Heart right ventricle (tissue), 16 donors: ENCODE data around the gene PUS7L. TPM values are rescaled to one million over a fixed set of nuclear protein-coding genes. Genes with fewer than 3 reads are reported as not detected.
A peak's percentile ranks its signal among the peaks of the same experiment; 100 is the strongest.
"Not testable (repeated sequence)": the region's sequence is repeated elsewhere in the genome, so short reads cannot be mapped to it uniquely, and the experiment has no call there.

Source experiments
- ATAC-seq, 8 donors: fragments of 200-7000 bp; cut with Tn5 transposase; one replicate each; pipeline ENCODE4 v1.9.1; 2020; ENCODE audit warnings: mild to moderate bottlenecking in 8 of 8, moderate library complexity in 8 of 8, moderate number of reproducible peaks in 1 of 8
- DNase-seq, 2 donors: peaks; one replicate each; pipeline ENCODE4 v3.0.0-alpha.2; 2020
- H3K27ac ChIP-seq, 10 donors: fragments of 200-600 bp; sonication (generic) in 2 of 10; one replicate each; pipeline versions ENCODE4 v1.5.0 to v1.8.0; 2020 to 2022; ENCODE audit warnings: mild to moderate bottlenecking in 3 of 10
- H3K27me3 ChIP-seq, 7 donors: fragments of 200-600 bp; one replicate each; pipeline ENCODE4 v1.8.0; 2021 to 2022; ENCODE audit warnings: mild to moderate bottlenecking in 2 of 7
- H3K36me3 ChIP-seq, 9 donors: fragments of 200-600 bp; sonication (generic) in 1 of 9; one replicate each; pipeline versions ENCODE4 v1.5.0 to v1.8.0; 2020 to 2022; ENCODE audit warnings: mild to moderate bottlenecking in 2 of 9
- H3K4me1 ChIP-seq, 9 donors: fragments of 200-600 bp; sonication (generic) in 1 of 9; one replicate each; pipeline versions ENCODE4 v1.5.0 to v1.8.0; 2020 to 2022; ENCODE audit warnings: mild to moderate bottlenecking in 4 of 9
- H3K4me3 ChIP-seq, 10 donors: fragments of 200-600 bp; sonication (generic) in 2 of 10; one replicate each; pipeline versions ENCODE4 v1.5.0 to v1.8.0; 2020 to 2022; ENCODE audit warnings: mild to moderate bottlenecking in 7 of 10, moderate library complexity in 2 of 10
- H3K9me3 ChIP-seq, 11 donors: fragments of 200-600 bp in 10 of 11; sonication (generic) in 2 of 11; one replicate each; pipeline versions ENCODE4 v1.5.0 to v1.8.0; 2013 to 2022; ENCODE audit warnings: mild to moderate bottlenecking in 2 of 11, control low read depth in 1 of 11, moderate library complexity in 1 of 11
- CTCF ChIP-seq, 9 donors: fragments of 200-600 bp; sonication (generic) in 2 of 9; IDR thresholded peaks; one replicate each; pipeline versions ENCODE4 v1.5.0 to v1.8.0; 2021 to 2022; ENCODE audit warnings: antibody characterized with exemption in 9 of 9, mild to moderate bottlenecking in 5 of 9, moderate library complexity in 1 of 9
- WGBS, 2 donors: extraction: QIAGEN DNeasy Blood & Tissue Kit; methylation state at CpG; one replicate each; pipeline ENCODE4 v1.1.7; 2013; ENCODE audit warnings: inconsistent platforms in 1 of 2; 5-methylcytosine and 5-hydroxymethylcytosine counted together
- intact Hi-C, 10 donors: fragments of 100-400 bp; cut with DNase I; formaldehyde crosslinking; loops; one replicate each; pipeline versions ENCODE4 v1.11.1 to v1.14.2; 2022
- polyA plus RNA-seq, 2 donors: library from polyadenylated mRNA; stranded (reverse); fragments of 200-250 nt; gene quantifications; one replicate each; pipeline ENCODE4 v1.2.3, GENCODE V29; 2013
- total RNA-seq, 10 donors: library from RNA; stranded (reverse); fragmentation: NEBNext Ultra II Directional in 3 of 10; extraction: Animal tissue kit (Norgen Biotek cat#: 25700) in 3 of 10; gene quantifications; one replicate each; pipeline versions ENCODE4 v1.2.1 to v1.2.4, GENCODE V29; 2021 to 2023
- donor health status: Arrhythmogenic right ventricular cardiomyopathy.
- donor health status: ischemic (EF 13 %, LVEDD 7.1; RV severe dilation, severe dysfunction).
- donor health status: healthy with polysubstance abuse.
- donor health status: DM: no; HTN: yes; CAD: no.
- donor health status: DM: no; HTN: no; CAD: no.
- donor health status: ischemic (EF 25% LVEDD 6.9; RV normal size, moderate dysfunction).
- donor health status: ischemic (EF 25% LVEDD 5.7; RV mildly dilated, moderate dysfunction).
- donor health status: healthy.
- donor health status: DM: yes; HTN: yes; CAD: no.
- donor health status: Ischemic cardiomyopathy.
- donor health status: ischemic (EF 35%, LVEDD 5.7; RV mildly dilated, moderate dysfunction).
- donor health status: nonischemic (EF 11% LVEDD 7.7; RV severe dilation, severe dysfunction).
- donor health status: DM: yes; HTN: yes; CAD: no.
- donor health status: PGD.
- donor health status: ischemic (EF 29% LVEDD 5.4; RV normal size, mild dysfunction).
- donor health status: nonischemic (EF 23%, LVEDD 6.1; RV moderate dilation, normal function).

PUS7L gene
- total and polyA plus RNA-seq, 12 donors = 1.2 to 7.8 (median 5.1) TPM

GRCh38 chr12:43760396-43760795, 1.8 kb upstream of the PUS7L start:
- peaks cover 0 to 11% (median 0%) of the 10 kb centered on the region in 9 donors for H3K36me3 ChIP-seq
- H3K27me3 ChIP-seq = no peaks in the 10 kb centered on the region
- intact Hi-C loops = no loop called here
- ATAC-seq (no peak), DNase-seq (no peak)
- 83 to 85% methylated on average over 2 of the region's 2 CpGs for WGBS, 2 donors
- H3K4me3 ChIP-seq = peak overlapping the region in 4 of 10 donors; percentile 69 to 89 (median 84)
- peaks cover 4 to 52% (median 26%) of the 10 kb centered on the region in 9 donors for H3K4me1 ChIP-seq
- H3K27ac ChIP-seq = peak overlapping the region in 1 of 10 donors; percentile 92
- H3K9me3 ChIP-seq = no peaks in the 10 kb centered on the region
- no peak for TF ChIP-seq CTCF (IDR thresholded peaks at IDR 0.05)

GRCh38 chr12:43758247-43758727, 303 bp downstream of the PUS7L start:
- H3K36me3 ChIP-seq = peaks cover 0 to 18% (median 8%) of the 10 kb centered on the region in 9 donors
- ATAC-seq = peak; percentile 9 to 45 (median 26)
- no peak for DNase-seq
- H3K4me3 ChIP-seq = peak overlapping the region; percentile 34 to 93 (median 76)
- no peaks in the 10 kb centered on the region for H3K9me3 ChIP-seq
- intact Hi-C loops = loop anchor here in 5 of 10 donors (1.0 to 5.0 kb wide), 4 partner anchors 48 to 124 kb away; partner anchors contain the start of gene TWF1 (in 4 of the 5)
- H3K27ac ChIP-seq = peak overlapping the region in 8 of 10 donors; percentile 44 to 94 (median 86)
- H3K4me1 ChIP-seq = peaks cover 4 to 52% (median 26%) of the 10 kb centered on the region in 9 donors
- WGBS, 2 donors = 0% methylated on average over 18 of the region's 18 CpGs
- H3K27me3 ChIP-seq = no peaks in the 10 kb centered on the region
- TF ChIP-seq CTCF (IDR thresholded peaks at IDR 0.05) = no peak

GRCh38 chr12:43754015-43754414, 4.6 kb downstream of the PUS7L start:
- intact Hi-C loops = no loop called here
- Histone ChIP-seq H3K27ac (no peak overlapping the region), H3K4me3 (no peak overlapping the region), H3K27me3 (no peaks in the 10 kb centered on the region), H3K4me1 (peaks cover 3 to 14% (median 7%) of the 10 kb centered on the region in 9 donors), H3K9me3 (no peaks in the 10 kb centered on the region), H3K36me3 (peaks cover 0 to 27% (median 8%) of the 10 kb centered on the region in 9 donors)
- DNase-seq (no peak), ATAC-seq (no peak)
- TF ChIP-seq CTCF (IDR thresholded peaks at IDR 0.05) = no peak
- WGBS, 2 donors = 91 to 98% methylated on average over 3 of the region's 3 CpGs

GRCh38 chr12:43751360-43751759, 7.2 kb downstream of the PUS7L start:
- WGBS, 2 donors = 96% methylated on average over 5 of the region's 6 CpGs

GRCh38 chr12:43750814-43751213, 7.8 kb downstream of the PUS7L start:
- DNase-seq = no peak
- Histone ChIP-seq H3K4me1 (peaks cover 0 to 5% (median 0%) of the 10 kb centered on the region in 9 donors), H3K9me3 (no peaks in the 10 kb centered on the region), H3K27ac (no peak overlapping the region), H3K36me3 (peaks cover 0 to 35% (median 8%) of the 10 kb centered on the region in 9 donors), H3K4me3 (no peak overlapping the region), H3K27me3 (no peaks in the 10 kb centered on the region)
- 90 to 91% methylated on average over 3 of the region's 3 CpGs for WGBS, 2 donors
- no peak for TF ChIP-seq CTCF (IDR thresholded peaks at IDR 0.05)
- intact Hi-C loops = no loop called here
- no peak for ATAC-seq

More at GRCh38 chr12:43751360-43751759, 7.2 kb downstream of the PUS7L start:
- H3K9me3 ChIP-seq, DNase-seq, ATAC-seq, H3K4me3 ChIP-seq, intact Hi-C loops, H3K27me3 ChIP-seq, H3K4me1 ChIP-seq, H3K27ac ChIP-seq: not testable (repeated sequence)
- peaks cover 0 to 29% (median 8%) of the 10 kb centered on the region in 9 donors for H3K36me3 ChIP-seq
